Activated CD8-positive, alpha-beta T cell treated with anti-CD3 and anti-CD28 coated beads for 36 hours (primary cell): ENCODE measurements around the gene ADAMTSL5. TPM values are rescaled to one million over a fixed set of nuclear protein-coding genes. Genes with fewer than 3 reads are reported as not detected.
"Not testable (repeated sequence)": the region's sequence is repeated elsewhere in the genome, so short reads cannot be mapped to it uniquely, and the experiment has no call there.

ENCODE experiments used
- ATAC-seq: fragments of 200-7000 bp; cut with Tn5 transposase; one replicate; pipeline ENCODE4 v1.10.0; 2021; ENCODE audit warnings: mild to moderate bottlenecking, moderate library complexity
- CTCF ChIA-PET: fragments of 350-600 bp; sonication (Branson Sonifier 250); formaldehyde crosslinking; loops from one replicate; lab custom pipeline; 2021; ENCODE audit warnings: antibody characterized with exemption; lab: Charles Lee
- POLR2A ChIA-PET: fragments of 350-600 bp; sonication (Branson Sonifier 250); formaldehyde crosslinking; loops from one replicate; lab custom pipeline; 2021; ENCODE audit warnings: antibody characterized with exemption; lab: Charles Lee
- DNase-seq: peaks from one replicate; pipeline ENCODE4 v3.0.0-alpha.2; 2020
- H3K27ac Mint-ChIP-seq: one replicate; pipeline ENCODE4 v1.8.0; 2021; ENCODE audit warnings: mild to moderate bottlenecking, mixed read lengths
- H3K27me3 Mint-ChIP-seq: one replicate; pipeline ENCODE4 v1.8.0; 2021; ENCODE audit warnings: mixed read lengths
- H3K36me3 Mint-ChIP-seq: one replicate; pipeline ENCODE4 v1.8.0; 2021; ENCODE audit warnings: low read depth, mixed read lengths
- H3K4me1 Mint-ChIP-seq: one replicate; pipeline ENCODE4 v1.8.0; 2021; ENCODE audit warnings: low read depth, mixed read lengths
- H3K4me3 Mint-ChIP-seq: one replicate; pipeline ENCODE4 v1.8.0; 2021; ENCODE audit warnings: mild to moderate bottlenecking, moderate library complexity, mixed read lengths
- H3K9me3 Mint-ChIP-seq: one replicate; pipeline ENCODE4 v1.8.0; 2021; ENCODE audit warnings: mixed read lengths
- CTCF ChIP-seq: fragments of 200-600 bp; IDR thresholded peaks from one replicate; pipeline ENCODE4 v1.8.0; 2022; ENCODE audit warnings: antibody characterized with exemption, mild to moderate bottlenecking
- intact Hi-C: fragments of 100-400 bp; cut with micrococcal nuclease; formaldehyde crosslinking; loops from one replicate; pipeline ENCODE4 v1.10.0; 2022
- total RNA-seq, 2 experiments: library from RNA; stranded (reverse); gene quantifications; one replicate each; pipeline ENCODE4 v1.2.3, GENCODE V29; 2021

ADAMTSL5 gene
- total RNA-seq, 2 experiments from 2014 or later, result 1.3 TPM

- TF ChIP-seq CTCF, result no peak
- intact Hi-C loops, result no loop called here
- peaks cover 19% of the 10 kb centered on the region for H3K27me3 Mint-ChIP-seq
- no peak for DNase-seq
- H3K4me3 Mint-ChIP-seq, result no peak overlapping the region
- H3K9me3 Mint-ChIP-seq, result no peaks in the 10 kb centered on the region
- no peaks in the 10 kb centered on the region for H3K36me3 Mint-ChIP-seq
- no peak overlapping the region for H3K27ac Mint-ChIP-seq
- peaks cover 6% of the 10 kb centered on the region for H3K4me1 Mint-ChIP-seq
- CTCF ChIA-PET, result no interaction called here
- ATAC-seq, result no peak
- POLR2A ChIA-PET, result no interaction called here
Measured at GRCh38 chr19:1520203-1520780, 7.5 kb upstream of the ADAMTSL5 start.

GRCh38 chr19:1519802-1520201 is 7.0 kb upstream of the ADAMTSL5 start:
- H3K36me3 Mint-ChIP-seq, DNase-seq, POLR2A ChIA-PET, intact Hi-C loops, H3K4me3 Mint-ChIP-seq, H3K9me3 Mint-ChIP-seq, H3K27ac Mint-ChIP-seq, CTCF ChIA-PET, H3K4me1 Mint-ChIP-seq, ATAC-seq: not testable (repeated sequence)
- H3K27me3 Mint-ChIP-seq, result peaks cover 14% of the 10 kb centered on the region

GRCh38 chr19:1518471-1518870 is 5.7 kb upstream of the ADAMTSL5 start:
- Mint-ChIP-seq H3K27ac (no peak overlapping the region), H3K27me3 (peaks cover 9% of the 10 kb centered on the region), H3K9me3 (no peaks in the 10 kb centered on the region), H3K4me1 (no peaks in the 10 kb centered on the region), H3K4me3 (no peak overlapping the region), H3K36me3 (no peaks in the 10 kb centered on the region)
- ATAC-seq, result no peak
- no peak for DNase-seq
- ChIA-PET CTCF (interaction anchor here (1.1 kb wide), 1 partner anchor 28 kb away, joined by 3 read pairs; no protein-coding TSS in a partner anchor), POLR2A (interaction anchor here (0.8 kb wide), 1 partner anchor 252 kb away, joined by 3 read pairs; no protein-coding TSS in a partner anchor)
- intact Hi-C loops, result no loop called here
- no peak for TF ChIP-seq CTCF

- Mint-ChIP-seq H3K36me3 (no peaks in the 10 kb centered on the region), H3K4me1 (peaks cover 4% of the 10 kb centered on the region), H3K9me3 (no peaks in the 10 kb centered on the region), H3K27me3 (peaks cover 2% of the 10 kb centered on the region), H3K4me3 (no peak overlapping the region), H3K27ac (no peak overlapping the region)
- CTCF ChIA-PET, result interaction anchor here (0.6 kb wide), 1 partner anchor 30 kb away, joined by 4 read pairs; no protein-coding TSS in a partner anchor
- TF ChIP-seq CTCF, result no peak
- intact Hi-C loops, result no loop called here
- POLR2A ChIA-PET, result no interaction called here
- no peak for ATAC-seq
- no peak for DNase-seq
Measured at GRCh38 chr19:1516395-1516753, 3.6 kb upstream of the ADAMTSL5 start.

GRCh38 chr19:1514986-1515721 is 2.3 kb upstream of the ADAMTSL5 start:
- ChIA-PET POLR2A (interaction anchor here (0.8 to 1.1 kb wide), 2 partner anchors 22 to 56 kb away, joined by 3 read pairs; no protein-coding TSS in a partner anchor), CTCF (interaction anchor here (1.9 kb wide), 1 partner anchor 49 kb away, joined by 7 read pairs; no protein-coding TSS in a partner anchor)
- no peak overlapping the region for H3K27ac Mint-ChIP-seq
- intact Hi-C loops, result no loop called here
- H3K36me3 Mint-ChIP-seq, result no peaks in the 10 kb centered on the region
- H3K4me1 Mint-ChIP-seq, result peaks cover 4% of the 10 kb centered on the region
- H3K4me3 Mint-ChIP-seq, result no peak overlapping the region
- peaks cover 4% of the 10 kb centered on the region for H3K27me3 Mint-ChIP-seq
- ATAC-seq (no peak), DNase-seq (no peak)
- TF ChIP-seq CTCF, result no peak
- no peaks in the 10 kb centered on the region for H3K9me3 Mint-ChIP-seq
